Measurements from ENCODE around the gene GNAS-AS1.
A peak's percentile ranks its signal among the peaks of the same experiment; 100 is the strongest.
"Not testable (repeated sequence)": the region's sequence is repeated elsewhere in the genome, so short reads cannot be mapped to it uniquely, and the experiment has no call there.

Gene GNAS-AS1

GRCh38 chr20:58837717-58838116 is 13.0 kb downstream of the GNAS-AS1 start:
- no peak for DNase-seq (ENCODE audit: low read depth in 3 of 3, low spot score in 1 of 3)

DNA sequence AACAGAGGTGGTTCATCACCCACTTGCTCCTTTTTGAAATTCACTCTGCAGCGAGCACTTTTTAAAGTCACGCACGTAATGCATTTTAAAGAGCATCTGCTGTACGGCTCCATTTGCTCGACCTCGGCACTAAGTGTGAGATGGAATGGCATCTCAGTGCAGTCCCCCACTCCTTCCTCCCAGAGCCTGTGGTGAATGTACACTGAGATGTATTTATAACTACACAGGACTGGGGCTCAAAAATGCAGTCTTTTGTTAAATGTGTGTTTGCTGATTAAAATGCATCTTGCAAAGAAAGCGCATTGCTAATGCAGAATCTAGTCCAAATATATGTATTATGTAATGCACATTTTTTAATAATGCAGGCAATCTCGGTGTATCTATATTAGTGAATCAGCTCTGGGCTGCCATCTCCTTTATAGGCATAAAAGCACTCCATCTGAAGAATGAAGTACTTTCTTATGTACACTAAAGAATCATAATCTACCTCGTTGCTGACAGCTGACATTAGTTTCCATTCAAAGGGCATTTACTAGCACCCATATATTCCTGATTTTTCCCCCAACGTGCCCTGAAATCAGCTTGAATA is 14.0 kb downstream of the GNAS-AS1 start:
- DNase-seq (ENCODE audit: low read depth in 3 of 3, low spot score in 1 of 3): no peak

DNA sequence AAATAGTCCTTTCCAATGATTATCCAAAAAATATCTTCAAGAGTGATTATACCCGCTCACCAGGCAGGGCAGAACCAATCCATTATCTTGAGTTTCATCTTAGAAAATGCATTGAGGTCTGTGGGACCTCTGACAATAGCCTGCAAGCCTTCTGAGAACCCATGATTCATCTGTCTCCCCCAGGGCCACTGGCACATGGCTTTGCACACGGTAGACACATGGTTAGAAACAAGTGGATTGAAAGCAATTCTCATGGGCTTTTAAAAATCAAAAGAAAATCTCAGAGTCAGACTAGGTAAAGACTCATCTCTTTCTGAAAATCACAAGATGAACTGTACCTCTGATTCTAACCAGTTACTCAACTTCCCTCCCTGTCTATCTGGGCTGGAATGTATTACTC is 15.5 kb downstream of the GNAS-AS1 start:
- no peak for DNase-seq (ENCODE audit: low read depth in 3 of 3, low spot score in 1 of 3)

- DNase-seq (ENCODE audit: low read depth in 3 of 3, low spot score in 1 of 3): no peak
Measured at GRCh38 chr20:58833921-58834320, 16.8 kb downstream of the GNAS-AS1 start.

DNA sequence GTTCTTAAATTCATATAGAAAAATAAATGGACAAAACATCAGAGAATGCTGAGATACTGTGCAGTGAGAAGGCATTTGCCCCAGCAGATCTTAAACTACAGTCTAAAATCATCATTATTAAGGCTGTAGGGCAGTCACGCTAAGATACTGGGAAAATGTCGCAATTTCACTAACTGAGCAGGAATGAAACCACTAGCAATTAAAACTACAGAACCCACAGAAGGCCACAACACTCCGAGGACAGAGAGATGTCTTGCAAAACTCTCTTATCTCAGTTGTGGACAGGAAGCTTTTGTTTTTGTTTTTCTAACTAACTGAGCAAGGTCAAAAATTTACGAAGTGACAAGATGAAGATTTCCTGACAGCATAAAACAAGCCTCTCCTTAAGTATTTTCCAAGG is 18.2 kb downstream of the GNAS-AS1 start:
- DNase-seq (ENCODE audit: low read depth in 3 of 3, low spot score in 1 of 3): no peak

DNA sequence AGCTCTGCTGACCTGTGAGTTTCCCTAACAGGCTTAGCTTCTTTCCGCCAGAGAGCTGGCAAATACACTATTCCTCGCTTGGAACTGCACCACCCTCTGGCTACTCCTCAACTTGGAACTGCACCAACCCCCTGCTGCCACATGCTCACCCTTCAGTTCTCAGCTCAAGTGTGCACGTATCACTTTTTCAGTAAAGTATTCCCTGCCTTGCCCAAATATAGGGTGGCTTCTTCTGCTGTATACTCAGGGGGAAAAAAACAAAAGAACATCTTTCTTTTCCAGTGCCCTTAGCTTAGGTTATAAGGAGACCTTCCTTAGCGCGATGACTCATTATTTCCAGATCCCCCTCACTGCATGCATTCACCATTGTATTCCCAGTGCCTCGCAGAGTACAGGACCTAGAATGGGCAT is 21.2 kb downstream of the GNAS-AS1 start:
- no peak for DNase-seq (ENCODE audit: low read depth in 3 of 3, low spot score in 1 of 3)

DNA sequence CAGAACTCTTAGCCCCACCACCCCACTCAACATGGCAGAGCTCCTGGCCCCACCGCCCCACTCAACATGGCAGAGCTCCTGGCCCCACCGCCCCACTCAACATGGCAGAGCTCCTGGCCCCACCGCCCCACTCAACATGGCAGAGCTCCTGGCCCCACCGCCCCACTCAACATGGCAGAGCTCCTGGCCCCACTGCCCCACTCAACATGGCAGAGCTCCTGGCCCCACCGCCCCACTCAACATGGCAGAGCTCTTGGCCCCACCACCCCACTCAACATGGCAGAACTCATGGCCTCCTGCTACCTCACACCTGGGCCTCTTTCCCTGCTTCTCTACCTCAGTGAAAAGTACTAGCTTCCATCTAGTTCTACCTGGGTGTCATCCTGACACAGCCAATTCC is 21.9 kb downstream of the GNAS-AS1 start:
- not testable (repeated sequence) for DNase-seq (ENCODE audit: low read depth in 3 of 3, low spot score in 1 of 3)

- DNase-seq (ENCODE audit: low read depth in 3 of 3, low spot score in 1 of 3): no peak
Measured at GRCh38 chr20:58828136-58828535, 22.6 kb downstream of the GNAS-AS1 start.

- no peak for DNase-seq (ENCODE audit: low read depth in 3 of 3, low spot score in 1 of 3)
Measured at GRCh38 chr20:58826271-58826670, 24.4 kb downstream of the GNAS-AS1 start.

- DNase-seq (ENCODE audit: low read depth in 3 of 3, low spot score in 1 of 3): no peak
Measured at GRCh38 chr20:58825450-58825849, 25.3 kb downstream of the GNAS-AS1 start.

GRCh38 chr20:58824843-58825242 is 25.9 kb downstream of the GNAS-AS1 start:
- DNase-seq (ENCODE audit: low read depth in 3 of 3, low spot score in 1 of 3): no peak

DNA sequence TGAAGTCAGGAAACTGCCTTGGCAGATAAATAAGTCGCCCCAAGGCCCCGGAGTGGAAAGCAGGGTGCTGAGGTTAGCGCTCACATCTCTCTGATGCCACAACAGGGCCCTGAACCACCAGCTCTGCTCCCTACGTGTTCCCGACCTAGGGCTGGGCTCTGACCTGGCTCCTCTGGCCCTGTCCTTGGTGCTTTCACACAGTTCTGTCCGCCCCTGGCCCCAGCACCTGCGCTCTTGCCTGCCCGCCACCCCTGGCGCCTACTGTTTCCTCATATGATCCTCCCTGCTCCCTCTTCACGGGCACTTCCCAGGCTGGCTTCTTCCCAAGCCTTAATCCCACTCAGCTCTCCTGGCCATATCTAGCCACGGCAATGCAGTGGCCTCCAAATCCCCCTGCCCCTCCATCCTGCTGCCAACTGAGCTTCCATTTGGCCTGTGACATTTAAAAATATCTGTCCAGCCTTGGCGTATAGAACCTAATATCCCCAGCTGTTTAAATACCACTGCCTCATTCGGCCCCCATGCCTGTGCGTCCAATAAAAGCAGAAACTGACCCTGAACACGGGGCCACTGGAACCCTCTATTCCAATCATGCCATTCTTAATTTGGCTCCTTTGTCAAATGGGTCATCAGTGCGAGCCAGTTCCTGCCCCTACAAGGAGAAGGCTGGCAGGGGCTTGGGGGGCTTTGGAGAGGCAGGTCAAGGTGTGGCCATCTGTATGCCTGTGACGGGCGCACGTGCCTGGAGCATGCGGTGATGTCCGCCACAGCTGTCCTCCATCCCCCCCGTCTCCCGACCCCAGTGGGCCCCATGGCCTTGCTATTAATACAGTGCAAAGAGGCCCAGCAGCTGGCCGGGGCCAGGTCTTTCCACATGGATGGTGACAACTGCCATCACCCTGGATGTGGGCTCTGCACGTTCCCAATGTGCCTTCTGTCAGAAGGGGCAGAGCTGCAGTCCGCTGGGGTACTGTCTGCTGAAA is 27.7 kb downstream of the GNAS-AS1 start:
- DNase-seq (ENCODE audit: low read depth in 3 of 3, low spot score in 1 of 3): no peak

GRCh38 chr20:58822149-58822548 is 28.6 kb downstream of the GNAS-AS1 start:
- no peak for DNase-seq (ENCODE audit: low read depth in 3 of 3, low spot score in 1 of 3)

DNA sequence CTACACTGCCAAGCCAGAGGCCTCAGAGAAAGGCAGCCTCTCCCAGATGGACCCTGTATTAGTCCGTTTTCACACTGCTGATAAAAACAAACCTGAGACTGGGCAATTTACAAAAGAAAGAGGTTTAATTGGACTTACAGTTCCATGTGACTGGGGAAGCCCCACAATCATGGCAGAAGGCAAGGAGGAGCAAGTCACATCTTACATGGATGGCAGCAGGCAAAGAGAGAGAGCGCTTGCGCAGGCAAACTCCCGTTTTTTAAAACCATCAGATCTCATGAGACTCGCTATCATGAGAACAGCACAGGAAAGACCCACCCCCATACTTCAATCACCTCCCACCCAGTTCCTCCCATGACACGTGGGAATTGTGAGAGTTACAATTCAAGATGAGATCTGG is 30.2 kb downstream of the GNAS-AS1 start:
- DNase-seq (ENCODE audit: low read depth in 3 of 3, low spot score in 1 of 3): not testable (repeated sequence)

DNA sequence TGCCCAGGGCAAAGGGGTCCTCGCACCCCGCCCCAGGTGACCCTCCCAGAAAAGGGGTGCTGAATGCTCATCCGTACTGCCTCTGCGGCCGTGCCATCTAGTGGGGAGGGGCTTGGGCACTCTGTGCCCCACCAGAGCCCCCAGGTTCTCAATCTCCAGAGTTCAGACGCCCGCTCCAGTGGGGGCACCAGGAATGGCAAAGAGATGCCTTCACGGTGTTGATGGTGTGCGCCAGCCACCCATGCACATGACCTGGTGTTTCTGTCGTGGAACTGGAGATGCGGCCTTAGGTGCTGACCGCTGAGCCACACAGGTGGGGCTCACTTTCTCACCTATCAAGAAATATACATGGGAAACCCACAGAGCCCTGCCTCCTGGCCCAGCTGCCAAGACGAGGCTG is 30.8 kb downstream of the GNAS-AS1 start:
- DNase-seq (ENCODE audit: low read depth in 3 of 3, low spot score in 1 of 3): no peak

DNA sequence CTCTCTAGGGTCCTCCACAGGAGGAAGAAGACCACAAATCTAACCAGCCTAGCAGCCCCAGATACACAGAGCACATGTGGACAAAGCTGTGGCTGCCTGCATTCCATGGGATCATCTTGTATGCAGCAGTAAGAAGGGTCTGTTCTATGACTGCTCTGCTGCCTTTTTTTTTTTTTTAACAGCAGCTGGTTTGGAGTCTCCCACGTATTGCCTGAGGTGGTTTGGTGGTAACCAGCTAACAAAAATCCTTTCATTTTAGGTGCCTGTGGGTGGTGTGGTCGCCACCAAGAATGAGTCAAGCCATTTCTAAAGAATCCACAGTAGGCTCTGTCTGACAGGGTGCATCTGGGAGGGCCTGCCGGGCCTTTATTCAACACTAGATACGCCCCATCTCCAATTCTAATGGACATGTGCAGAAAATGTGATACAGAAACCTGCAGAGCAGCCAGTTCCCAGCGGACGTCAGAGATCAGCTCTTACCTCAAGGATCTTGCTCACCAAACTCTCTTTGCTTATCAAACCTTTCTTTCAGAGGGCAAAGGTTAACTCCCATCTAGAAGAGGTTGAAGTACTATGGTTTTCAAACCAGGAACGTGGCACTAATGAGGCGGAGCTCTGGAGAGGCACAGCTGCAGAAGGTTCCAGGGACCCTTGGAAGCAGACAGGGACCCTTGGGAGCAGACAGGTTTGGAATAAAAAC is 32.0 kb downstream of the GNAS-AS1 start:
- DNase-seq (ENCODE audit: low read depth in 3 of 3, low spot score in 1 of 3): peak in 1 of 3 donors; percentile 8

DNA sequence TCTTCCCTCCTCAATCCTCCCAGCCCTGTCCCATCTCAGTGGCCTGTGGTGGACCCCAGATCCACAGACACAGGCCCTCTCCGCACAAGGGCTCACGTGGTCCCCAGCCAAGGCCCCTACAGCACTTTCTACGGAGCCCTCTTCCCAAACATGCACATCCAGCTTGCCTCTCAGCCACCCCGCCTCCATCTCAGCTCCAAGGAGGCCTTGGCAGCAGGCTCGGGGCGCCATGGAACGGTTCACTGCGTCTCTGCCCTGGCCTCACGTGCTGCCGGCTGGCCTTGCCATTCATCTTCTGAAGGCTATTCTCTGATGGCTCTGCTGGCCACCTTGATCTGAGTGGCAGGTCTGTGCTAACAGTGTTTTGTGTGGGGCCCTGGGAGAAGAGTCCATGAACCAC is 33.0 kb downstream of the GNAS-AS1 start:
- no peak for DNase-seq (ENCODE audit: low read depth in 3 of 3, low spot score in 1 of 3)

DNA sequence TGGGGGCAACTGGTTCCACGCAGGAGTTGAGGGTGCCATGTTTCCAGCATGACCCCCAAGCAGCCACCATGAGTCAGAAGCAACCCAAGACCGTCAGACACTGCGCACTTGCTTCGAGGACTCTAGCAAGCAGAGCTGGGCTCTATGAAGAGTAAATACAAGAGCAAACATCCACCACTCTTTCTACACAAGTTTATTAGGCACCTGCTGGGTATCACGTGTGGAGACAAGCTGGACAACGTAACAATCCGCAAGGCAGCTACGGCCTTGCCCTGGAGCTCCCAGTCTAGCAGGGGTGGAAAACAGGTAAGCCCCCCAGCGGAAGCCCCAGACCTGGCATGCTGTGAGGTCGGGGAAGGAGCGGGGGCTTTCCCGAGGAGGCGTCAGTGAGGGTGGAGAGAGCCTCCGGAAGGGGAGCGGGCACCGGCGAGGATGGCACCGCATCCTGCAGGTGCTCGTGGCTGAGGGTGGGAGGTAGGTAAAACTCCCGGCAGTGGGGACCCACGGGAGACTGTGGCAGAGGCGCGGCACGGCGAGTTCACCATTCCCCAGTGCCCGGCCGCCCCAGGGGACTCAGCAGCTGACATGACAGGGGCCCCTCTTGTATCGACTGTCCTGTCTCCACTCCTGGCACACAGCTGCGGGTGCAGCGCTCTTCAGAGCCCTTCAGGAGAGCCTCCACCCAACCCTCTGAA is 33.6 kb downstream of the GNAS-AS1 start:
- DNase-seq (ENCODE audit: low read depth in 3 of 3, low spot score in 1 of 3): no peak

DNA sequence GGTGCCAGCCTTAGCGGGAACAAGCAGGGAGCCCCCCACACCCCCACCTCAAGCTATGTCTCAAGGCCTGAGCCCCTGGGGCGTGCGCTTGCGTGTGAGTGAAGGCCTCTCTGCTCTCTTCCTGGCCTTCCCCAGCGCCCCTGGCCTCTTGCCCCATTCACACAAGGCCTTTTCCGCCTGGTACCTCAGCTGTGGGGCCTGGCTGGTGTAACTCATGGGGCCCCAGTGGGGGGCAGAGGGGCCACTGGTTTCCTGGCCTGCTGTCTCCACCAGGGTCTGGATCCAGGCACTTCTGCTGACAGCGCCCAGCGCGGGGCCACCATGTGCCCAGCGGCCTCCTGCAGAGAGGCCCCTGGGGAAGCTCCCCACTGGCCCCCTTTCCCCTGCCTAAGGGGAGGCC is 34.7 kb downstream of the GNAS-AS1 start:
- DNase-seq (ENCODE audit: low read depth in 3 of 3, low spot score in 1 of 3): no peak

GRCh38 chr20:58815448-58815847 is 35.3 kb downstream of the GNAS-AS1 start:
- no peak for DNase-seq (ENCODE audit: low read depth in 3 of 3, low spot score in 1 of 3)

GRCh38 chr20:58813369-58813768 is 37.3 kb downstream of the GNAS-AS1 start:
- no peak for DNase-seq (ENCODE audit: low read depth in 3 of 3, low spot score in 1 of 3)

Measured in stimulated activated CD4-positive, alpha-beta T cell treated with anti-CD3 and anti-CD28 coated beads, TNF-alpha, amount 100 ng/mL, for 1 hour (primary cell).